Stimulated activated CD4-positive, alpha-beta T cell treated with anti-CD3 and anti-CD28 coated beads, TNF-alpha, amount 100 ng/mL, for 48 hours (primary cell): ENCODE results near the gene REST.
"Not testable (repeated sequence)": the region's sequence is repeated elsewhere in the genome, so short reads cannot be mapped to it uniquely, and the experiment has no call there.

Experiments used
- DNase-seq, 3 donors: peaks; one replicate each; pipeline ENCODE4 v3.0.0-alpha.2; 2020; ENCODE audit warnings: low read depth in 3 of 3

REST gene

GRCh38 chr4:56907489-56908205 lies at the start of gene REST:
Gene REST (plus strand): TSS chr4:56907900. CDS start chr4:56910639, 2,739 bp downstream.
- DNase-seq = peak; percentile 48 to 70 (median 65)

GRCh38 chr4:56859841-56860240 lies 47.9 kb upstream of the REST start:
- no peak for DNase-seq

- DNase-seq = no peak
These were observed 46.9 kb upstream of the REST start for GRCh38 chr4:56860781-56861180.

GRCh38 chr4:56861360-56861759 lies 46.3 kb upstream of the REST start:
- DNase-seq = no peak

GRCh38 chr4:56863441-56864139 lies 44.1 kb upstream of the REST start:
- peak in 1 of 3 donors; percentile 6 for DNase-seq

- DNase-seq = no peak
These were observed 36.8 kb upstream of the REST start for GRCh38 chr4:56870946-56871345.

GRCh38 chr4:56871371-56871866 lies 36.3 kb upstream of the REST start:
- no peak for DNase-seq

- DNase-seq = no peak
These were observed 33.5 kb upstream of the REST start for GRCh38 chr4:56874166-56874565.

- DNase-seq = no peak
These were observed 32.8 kb upstream of the REST start for GRCh38 chr4:56874923-56875322.

GRCh38 chr4:56876264-56876663 lies 31.4 kb upstream of the REST start:
- DNase-seq = no peak

- DNase-seq = no peak
These were observed 27.7 kb upstream of the REST start for GRCh38 chr4:56879996-56880395.

GRCh38 chr4:56880572-56880971 lies 27.1 kb upstream of the REST start:
- DNase-seq = no peak

GRCh38 chr4:56884511-56884910 lies 23.2 kb upstream of the REST start:
- not testable (repeated sequence) for DNase-seq

- no peak for DNase-seq
These were observed 15.0 kb upstream of the REST start for GRCh38 chr4:56892691-56893090.

GRCh38 chr4:56897842-56898241 lies 9.9 kb upstream of the REST start:
- not testable (repeated sequence) for DNase-seq

GRCh38 chr4:56900186-56900585 lies 7.5 kb upstream of the REST start:
- not testable (repeated sequence) for DNase-seq

- no peak for DNase-seq
These were observed 5.0 kb upstream of the REST start for GRCh38 chr4:56902703-56903102.

- no peak for DNase-seq
These were observed 1.9 kb upstream of the REST start for GRCh38 chr4:56905796-56906195.

GRCh38 chr4:56906489-56907393 lies 959 bp upstream of the REST start:
- peak in 1 of 3 donors; percentile 3 for DNase-seq

GRCh38 chr4:56908206-56909085 lies 746 bp downstream of the REST start:
- DNase-seq = peak; percentile 39 to 67 (median 47)
